ENCODE measurements around the gene ARIH2. TPM values are rescaled to one million over a fixed set of nuclear protein-coding genes. Genes with fewer than 3 reads are reported as not detected.

Gene ARIH2
- polyA plus RNA-seq, 1 donor (not counting 4 experiments of a cell fraction or from before 2014, with no cell fraction given) = 66.7 TPM

- FAIRE-seq (no peak), DNase-seq (ENCODE audit: low read depth, low spot score) (no peak)
- H3K27me3 ChIP-seq (ENCODE audit: control insufficient read depth, extremely low read depth, insufficient read depth, low read length) = no peaks in the 10 kb centered on the region
- H2AFZ ChIP-seq (ENCODE audit: control insufficient read depth, low read length) = no peak overlapping the region
- H3K4me3 ChIP-seq (ENCODE audit: control insufficient read depth in 2 of 3, extremely low read depth in 1 of 3, insufficient read depth in 2 of 3, low read depth in 1 of 3, low read length in 3 of 3) = no peak overlapping the region
- no peak overlapping the region for H3K27ac ChIP-seq (ENCODE audit: control insufficient read depth, insufficient read depth, low read length)
- no peaks in the 10 kb centered on the region for H3K9me1 ChIP-seq (ENCODE audit: control insufficient read depth, extremely low read depth, insufficient read depth, low read length)
- H3K4me1 ChIP-seq (ENCODE audit: control insufficient read depth, extremely low read depth, insufficient read depth, low read length) = no peaks in the 10 kb centered on the region
- no peaks in the 10 kb centered on the region for H4K20me1 ChIP-seq (ENCODE audit: control insufficient read depth, extremely low read depth, insufficient read depth, low read length)
- H3K79me2 ChIP-seq (ENCODE audit: control insufficient read depth, insufficient read depth, low read length) = no peaks in the 10 kb centered on the region
- no peak overlapping the region for H3K9ac ChIP-seq (ENCODE audit: control insufficient read depth, extremely low read depth, insufficient read depth, low read length)
- no peak overlapping the region for H3K4me2 ChIP-seq (ENCODE audit: control insufficient read depth, extremely low read depth, insufficient read depth, low read depth, low read length)
- peaks cover 19 to 25% of the 10 kb centered on the region in 2 experiments for H3K36me3 ChIP-seq (ENCODE audit: control insufficient read depth in 2 of 2, extremely low read depth in 1 of 2, insufficient read depth in 2 of 2, low read length in 2 of 2)
- dilution Hi-C loops (cut with MboI; ENCODE audit: extremely low pct_ligation_motif_present, low sequenced_read_pairs) = no loop called here
- H3K9me3 ChIP-seq (ENCODE audit: control insufficient read depth, low read depth, low read length) = no peaks in the 10 kb centered on the region
- no peak for TF ChIP-seq EZH2 (IDR thresholded peaks at IDR 0.05; ENCODE audit: low read length)
- no peak for TF ChIP-seq CTCF (optimal IDR thresholded peaks at IDR 0.05 in 1 of 3, IDR thresholded peaks at IDR 0.05 in 1 of 3, conservative IDR thresholded peaks at IDR 0.05 in 1 of 3; ENCODE audit: extremely low read depth in 1 of 3, insufficient read depth in 2 of 3, low read length in 3 of 3)
Observed at GRCh38 chr3:48966367-48966766, 47.7 kb downstream of the ARIH2 start.

GRCh38 chr3:48966876-48967361, 48.3 kb downstream of the ARIH2 start:
- H3K4me1 ChIP-seq (ENCODE audit: control insufficient read depth, extremely low read depth, insufficient read depth, low read length) = no peaks in the 10 kb centered on the region
- H2AFZ ChIP-seq (ENCODE audit: control insufficient read depth, low read length) = no peak overlapping the region
- no peaks in the 10 kb centered on the region for H3K79me2 ChIP-seq (ENCODE audit: control insufficient read depth, insufficient read depth, low read length)
- H3K27ac ChIP-seq (ENCODE audit: control insufficient read depth, insufficient read depth, low read length) = no peak overlapping the region
- peaks cover 21 to 28% of the 10 kb centered on the region in 2 experiments for H3K36me3 ChIP-seq (ENCODE audit: control insufficient read depth in 2 of 2, extremely low read depth in 1 of 2, insufficient read depth in 2 of 2, low read length in 2 of 2)
- H3K9me1 ChIP-seq (ENCODE audit: control insufficient read depth, extremely low read depth, insufficient read depth, low read length) = no peaks in the 10 kb centered on the region
- TF ChIP-seq CTCF (optimal IDR thresholded peaks at IDR 0.05 in 1 of 3, IDR thresholded peaks at IDR 0.05 in 1 of 3, conservative IDR thresholded peaks at IDR 0.05 in 1 of 3; ENCODE audit: extremely low read depth in 1 of 3, insufficient read depth in 2 of 3, low read length in 3 of 3) (no peak), EZH2 (IDR thresholded peaks at IDR 0.05; ENCODE audit: low read length) (no peak)
- no peaks in the 10 kb centered on the region for H3K9me3 ChIP-seq (ENCODE audit: control insufficient read depth, low read depth, low read length)
- H4K20me1 ChIP-seq (ENCODE audit: control insufficient read depth, extremely low read depth, insufficient read depth, low read length) = no peaks in the 10 kb centered on the region
- dilution Hi-C loops (cut with MboI; ENCODE audit: extremely low pct_ligation_motif_present, low sequenced_read_pairs) = no loop called here
- H3K4me3 ChIP-seq (ENCODE audit: control insufficient read depth in 2 of 3, extremely low read depth in 1 of 3, insufficient read depth in 2 of 3, low read depth in 1 of 3, low read length in 3 of 3) = no peak overlapping the region
- FAIRE-seq (no peak), DNase-seq (ENCODE audit: low read depth, low spot score) (no peak)
- no peaks in the 10 kb centered on the region for H3K27me3 ChIP-seq (ENCODE audit: control insufficient read depth, extremely low read depth, insufficient read depth, low read length)
- H3K9ac ChIP-seq (ENCODE audit: control insufficient read depth, extremely low read depth, insufficient read depth, low read length) = no peak overlapping the region
- H3K4me2 ChIP-seq (ENCODE audit: control insufficient read depth, extremely low read depth, insufficient read depth, low read depth, low read length) = no peak overlapping the region

Measured in keratinocyte (primary cell).